Heart right ventricle (tissue), 16 donors: Measurements from ENCODE around the gene MRPS18A. TPM values are rescaled to one million over a fixed set of nuclear protein-coding genes. Genes with fewer than 3 reads are reported as not detected.
A peak's percentile ranks its signal among the peaks of the same experiment; 100 is the strongest.

Experiments
- ATAC-seq, 8 donors: fragments of 200-7000 bp; cut with Tn5 transposase; one replicate each; pipeline ENCODE4 v1.9.1; 2020; ENCODE audit warnings: mild to moderate bottlenecking in 8 of 8, moderate library complexity in 8 of 8, moderate number of reproducible peaks in 1 of 8
- DNase-seq, 2 donors: peaks; one replicate each; pipeline ENCODE4 v3.0.0-alpha.2; 2020
- H3K27ac ChIP-seq, 10 donors: fragments of 200-600 bp; sonication (generic) in 2 of 10; one replicate each; pipeline versions ENCODE4 v1.5.0 to v1.8.0; 2020 to 2022; ENCODE audit warnings: mild to moderate bottlenecking in 3 of 10
- H3K27me3 ChIP-seq, 7 donors: fragments of 200-600 bp; one replicate each; pipeline ENCODE4 v1.8.0; 2021 to 2022; ENCODE audit warnings: mild to moderate bottlenecking in 2 of 7
- H3K36me3 ChIP-seq, 9 donors: fragments of 200-600 bp; sonication (generic) in 1 of 9; one replicate each; pipeline versions ENCODE4 v1.5.0 to v1.8.0; 2020 to 2022; ENCODE audit warnings: mild to moderate bottlenecking in 2 of 9
- H3K4me1 ChIP-seq, 9 donors: fragments of 200-600 bp; sonication (generic) in 1 of 9; one replicate each; pipeline versions ENCODE4 v1.5.0 to v1.8.0; 2020 to 2022; ENCODE audit warnings: mild to moderate bottlenecking in 4 of 9
- H3K4me3 ChIP-seq, 10 donors: fragments of 200-600 bp; sonication (generic) in 2 of 10; one replicate each; pipeline versions ENCODE4 v1.5.0 to v1.8.0; 2020 to 2022; ENCODE audit warnings: mild to moderate bottlenecking in 7 of 10, moderate library complexity in 2 of 10
- H3K9me3 ChIP-seq, 11 donors: fragments of 200-600 bp in 10 of 11; sonication (generic) in 2 of 11; one replicate each; pipeline versions ENCODE4 v1.5.0 to v1.8.0; 2013 to 2022; ENCODE audit warnings: mild to moderate bottlenecking in 2 of 11, control low read depth in 1 of 11, moderate library complexity in 1 of 11
- CTCF ChIP-seq, 9 donors: fragments of 200-600 bp; sonication (generic) in 2 of 9; IDR thresholded peaks; one replicate each; pipeline versions ENCODE4 v1.5.0 to v1.8.0; 2021 to 2022; ENCODE audit warnings: antibody characterized with exemption in 9 of 9, mild to moderate bottlenecking in 5 of 9, moderate library complexity in 1 of 9
- WGBS, 2 donors: extraction: QIAGEN DNeasy Blood & Tissue Kit; methylation state at CpG; one replicate each; pipeline ENCODE4 v1.1.7; 2013; ENCODE audit warnings: inconsistent platforms in 1 of 2; 5-methylcytosine and 5-hydroxymethylcytosine counted together
- intact Hi-C, 10 donors: fragments of 100-400 bp; cut with DNase I; formaldehyde crosslinking; loops; one replicate each; pipeline versions ENCODE4 v1.11.1 to v1.14.2; 2022
- polyA plus RNA-seq, 2 donors: library from polyadenylated mRNA; stranded (reverse); fragments of 200-250 nt; gene quantifications; one replicate each; pipeline ENCODE4 v1.2.3, GENCODE V29; 2013
- total RNA-seq, 10 donors: library from RNA; stranded (reverse); fragmentation: NEBNext Ultra II Directional in 3 of 10; extraction: Animal tissue kit (Norgen Biotek cat#: 25700) in 3 of 10; gene quantifications; one replicate each; pipeline versions ENCODE4 v1.2.1 to v1.2.4, GENCODE V29; 2021 to 2023
- donor health status: Arrhythmogenic right ventricular cardiomyopathy.
- donor health status: ischemic (EF 13 %, LVEDD 7.1; RV severe dilation, severe dysfunction).
- donor health status: healthy with polysubstance abuse.
- donor health status: DM: no; HTN: yes; CAD: no.
- donor health status: DM: no; HTN: no; CAD: no.
- donor health status: ischemic (EF 25% LVEDD 6.9; RV normal size, moderate dysfunction).
- donor health status: ischemic (EF 25% LVEDD 5.7; RV mildly dilated, moderate dysfunction).
- donor health status: healthy.
- donor health status: DM: yes; HTN: yes; CAD: no.
- donor health status: Ischemic cardiomyopathy.
- donor health status: ischemic (EF 35%, LVEDD 5.7; RV mildly dilated, moderate dysfunction).
- donor health status: nonischemic (EF 11% LVEDD 7.7; RV severe dilation, severe dysfunction).
- donor health status: DM: yes; HTN: yes; CAD: no.
- donor health status: PGD.
- donor health status: ischemic (EF 29% LVEDD 5.4; RV normal size, mild dysfunction).
- donor health status: nonischemic (EF 23%, LVEDD 6.1; RV moderate dilation, normal function).

The MRPS18A gene
- total and polyA plus RNA-seq, 12 donors: 30.4 to 103 (median 40.6) TPM

- no peaks in the 10 kb centered on the region for H3K36me3 ChIP-seq
- peaks cover 0 to 15% (median 6%) of the 10 kb centered on the region in 11 donors for H3K9me3 ChIP-seq
- no peaks in the 10 kb centered on the region for H3K27me3 ChIP-seq
- peaks cover 0 to 18% (median 5%) of the 10 kb centered on the region in 9 donors for H3K4me1 ChIP-seq
- H3K4me3 ChIP-seq: no peak overlapping the region
- TF ChIP-seq CTCF (IDR thresholded peaks at IDR 0.05): no peak
- DNase-seq (peak in 1 of 2 donors; percentile 0), ATAC-seq (no peak)
- intact Hi-C loops: no loop called here
- no peak overlapping the region for H3K27ac ChIP-seq
- 82 to 100% methylated on average over 2 of the region's 2 CpGs for WGBS, 2 donors
Measured at GRCh38 chr6:43735642-43736199, 48.1 kb upstream of the MRPS18A start.

GRCh38 chr6:43734294-43734665, 46.7 kb upstream of the MRPS18A start:
- Histone ChIP-seq H3K27ac (no peak overlapping the region), H3K4me1 (peaks cover 0 to 18% (median 5%) of the 10 kb centered on the region in 9 donors), H3K27me3 (no peaks in the 10 kb centered on the region), H3K36me3 (no peaks in the 10 kb centered on the region), H3K9me3 (peaks cover 0 to 29% (median 15%) of the 10 kb centered on the region in 11 donors), H3K4me3 (no peak overlapping the region)
- DNase-seq (no peak), ATAC-seq (no peak)
- no peak for TF ChIP-seq CTCF (IDR thresholded peaks at IDR 0.05)
- WGBS, 2 donors: 82 to 85% methylated on average over 3 of the region's 3 CpGs
- intact Hi-C loops: no loop called here

GRCh38 chr6:43733471-43734293, 46.1 kb upstream of the MRPS18A start:
- Histone ChIP-seq H3K27me3 (no peaks in the 10 kb centered on the region), H3K4me3 (no peak overlapping the region), H3K36me3 (no peaks in the 10 kb centered on the region), H3K27ac (no peak overlapping the region), H3K4me1 (peaks cover 0 to 18% (median 5%) of the 10 kb centered on the region in 9 donors), H3K9me3 (peaks cover 0 to 29% (median 15%) of the 10 kb centered on the region in 11 donors)
- no peak for TF ChIP-seq CTCF (IDR thresholded peaks at IDR 0.05)
- ATAC-seq (no peak), DNase-seq (no peak)
- intact Hi-C loops: no loop called here
- WGBS, 2 donors: 46 to 50% methylated on average over 10 of the region's 10 CpGs

- intact Hi-C loops: no loop called here
- Histone ChIP-seq H3K4me3 (no peak overlapping the region), H3K27me3 (no peaks in the 10 kb centered on the region), H3K27ac (no peak overlapping the region), H3K9me3 (peaks cover 0 to 29% (median 15%) of the 10 kb centered on the region in 11 donors), H3K4me1 (peaks cover 0 to 13% (median 0%) of the 10 kb centered on the region in 9 donors), H3K36me3 (no peaks in the 10 kb centered on the region)
- DNase-seq: no peak
- no peak for ATAC-seq
- no peak for TF ChIP-seq CTCF (IDR thresholded peaks at IDR 0.05)
Measured at GRCh38 chr6:43730634-43731033, 43.0 kb upstream of the MRPS18A start.
